ENCODE measurements around the gene AQP12A. TPM values are rescaled to one million over a fixed set of nuclear protein-coding genes. Genes with fewer than 3 reads are reported as not detected.
"Not testable (repeated sequence)": the region's sequence is repeated elsewhere in the genome, so short reads cannot be mapped to it uniquely, and the experiment has no call there.

AQP12A gene, protein sequence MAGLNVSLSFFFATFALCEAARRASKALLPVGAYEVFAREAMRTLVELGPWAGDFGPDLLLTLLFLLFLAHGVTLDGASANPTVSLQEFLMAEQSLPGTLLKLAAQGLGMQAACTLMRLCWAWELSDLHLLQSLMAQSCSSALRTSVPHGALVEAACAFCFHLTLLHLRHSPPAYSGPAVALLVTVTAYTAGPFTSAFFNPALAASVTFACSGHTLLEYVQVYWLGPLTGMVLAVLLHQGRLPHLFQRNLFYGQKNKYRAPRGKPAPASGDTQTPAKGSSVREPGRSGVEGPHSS
- total RNA-seq: not detected in 2 replicates

DNA sequence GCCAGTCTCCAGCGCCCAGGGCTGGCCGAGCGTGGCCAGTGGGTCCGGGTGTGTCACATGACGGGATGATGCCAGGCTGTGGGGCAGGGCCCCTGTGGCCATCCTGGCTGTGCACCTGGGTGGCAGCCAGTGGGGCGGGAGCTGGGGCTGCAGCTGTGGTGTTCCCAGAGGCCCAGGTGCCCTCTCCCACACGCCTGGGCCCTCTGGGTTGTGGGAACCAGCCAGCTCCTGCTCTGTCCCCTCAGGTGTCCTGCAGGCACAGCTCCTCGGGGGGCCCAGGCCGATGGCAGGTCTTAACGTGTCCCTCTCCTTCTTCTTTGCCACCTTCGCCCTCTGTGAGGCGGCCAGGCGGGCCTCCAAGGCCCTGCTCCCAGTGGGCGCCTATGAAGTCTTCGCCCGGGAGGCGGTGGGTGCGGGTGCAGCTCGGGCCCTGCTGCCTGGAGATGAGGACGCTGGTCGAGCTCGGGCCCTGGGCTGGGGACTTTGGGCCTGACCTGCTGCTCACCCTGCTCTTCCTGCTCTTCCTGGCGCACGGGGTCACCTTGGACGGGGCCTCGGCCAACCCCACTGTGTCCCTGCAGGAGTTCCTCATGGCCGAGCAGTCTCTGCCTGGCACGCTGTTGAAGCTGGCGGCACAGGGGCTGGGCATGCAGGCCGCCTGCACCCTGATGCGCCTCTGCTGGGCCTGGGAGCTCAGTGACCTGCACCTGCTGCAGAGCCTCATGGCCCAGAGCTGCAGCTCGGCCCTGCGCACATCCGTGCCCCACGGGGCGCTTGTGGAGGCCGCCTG, at the start of gene AQP12A:
Gene AQP12A (plus strand): TSS at position 236 of the 790 bp plus-strand sequence. CDS start 48 bp downstream, at position 284.
- intact Hi-C loops (cut with micrococcal nuclease): not testable (repeated sequence)

GRCh38 chr2:240642061-240642805, 49.4 kb upstream of the AQP12A start:
- intact Hi-C loops (cut with micrococcal nuclease): no loop called here

GRCh38 chr2:240642806-240643092, 48.9 kb upstream of the AQP12A start:
- intact Hi-C loops (cut with micrococcal nuclease): no loop called here

GRCh38 chr2:240643093-240643810, 48.4 kb upstream of the AQP12A start:
- intact Hi-C loops (cut with micrococcal nuclease): no loop called here

GRCh38 chr2:240643811-240644150, 47.9 kb upstream of the AQP12A start:
- intact Hi-C loops (cut with micrococcal nuclease): no loop called here

DNA sequence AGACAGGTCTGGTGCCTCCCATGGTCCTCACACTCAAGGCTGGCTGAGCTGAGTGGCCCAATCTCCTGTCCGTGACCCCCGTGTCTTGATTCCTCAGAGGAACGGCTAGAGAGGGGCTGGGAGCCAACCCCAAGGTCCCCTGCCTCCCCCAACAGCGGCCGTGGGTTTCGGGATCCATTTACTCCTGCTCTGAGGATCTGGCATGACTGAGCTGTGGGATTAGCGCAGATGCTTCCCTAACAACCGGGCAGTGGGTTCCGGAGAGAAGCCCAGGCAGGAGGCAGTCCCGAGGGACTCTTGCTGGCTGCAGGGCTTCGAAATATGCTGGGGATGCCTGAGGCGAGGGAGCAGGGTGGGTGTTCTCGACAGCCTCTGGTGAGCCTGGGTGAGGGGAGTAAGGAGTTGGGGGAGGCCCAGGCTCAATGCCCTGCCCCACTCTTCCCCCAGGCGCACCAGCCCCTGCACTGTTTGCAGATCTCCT, 47.5 kb upstream of the AQP12A start:
- intact Hi-C loops (cut with micrococcal nuclease): no loop called here

DNA sequence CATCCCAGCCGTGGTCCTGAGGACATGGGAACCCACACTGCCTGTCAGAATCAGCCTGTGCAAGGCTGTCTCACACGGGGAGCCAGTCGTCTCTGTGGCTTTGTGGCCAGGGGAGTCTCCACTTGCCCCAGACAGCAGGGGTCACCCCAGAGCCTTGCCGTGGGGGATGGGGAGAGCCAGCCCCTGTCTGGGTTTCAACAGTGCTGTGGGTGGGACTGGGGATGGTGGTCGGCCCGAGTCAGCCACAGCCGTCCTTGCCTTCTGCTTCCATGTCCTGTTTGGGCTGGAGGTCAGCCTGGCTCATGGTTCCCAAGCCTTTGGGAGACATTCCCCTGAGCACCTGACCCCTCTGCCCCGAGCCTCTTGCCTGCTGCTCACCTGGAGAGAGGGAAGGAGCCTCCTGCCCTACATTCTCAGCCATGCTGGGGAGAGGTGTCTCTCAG, 46.8 kb upstream of the AQP12A start:
- intact Hi-C loops (cut with micrococcal nuclease): no loop called here

DNA sequence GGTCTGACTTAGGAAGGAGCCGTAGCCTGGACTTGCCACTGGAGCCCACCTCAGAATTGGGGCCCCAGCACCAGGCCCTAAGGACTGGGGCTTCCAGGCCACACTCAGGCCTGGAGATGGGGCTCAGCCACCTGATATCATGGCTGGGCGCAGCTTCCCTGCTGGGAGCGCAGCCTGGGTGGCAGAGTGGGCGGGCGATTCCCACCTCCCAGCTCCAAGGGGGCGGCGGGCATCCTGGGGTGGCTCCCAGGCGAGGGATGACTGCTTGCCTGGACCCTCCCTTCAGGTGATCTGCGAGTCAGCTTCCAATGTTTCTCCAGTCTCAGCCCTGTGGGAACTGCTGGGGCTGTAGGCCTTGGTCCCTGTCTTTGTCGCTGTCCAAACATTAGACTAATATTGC, 46.3 kb upstream of the AQP12A start:
- intact Hi-C loops (cut with micrococcal nuclease): no loop called here

GRCh38 chr2:240645801-240646175, 45.9 kb upstream of the AQP12A start:
- intact Hi-C loops (cut with micrococcal nuclease): no loop called here

DNA sequence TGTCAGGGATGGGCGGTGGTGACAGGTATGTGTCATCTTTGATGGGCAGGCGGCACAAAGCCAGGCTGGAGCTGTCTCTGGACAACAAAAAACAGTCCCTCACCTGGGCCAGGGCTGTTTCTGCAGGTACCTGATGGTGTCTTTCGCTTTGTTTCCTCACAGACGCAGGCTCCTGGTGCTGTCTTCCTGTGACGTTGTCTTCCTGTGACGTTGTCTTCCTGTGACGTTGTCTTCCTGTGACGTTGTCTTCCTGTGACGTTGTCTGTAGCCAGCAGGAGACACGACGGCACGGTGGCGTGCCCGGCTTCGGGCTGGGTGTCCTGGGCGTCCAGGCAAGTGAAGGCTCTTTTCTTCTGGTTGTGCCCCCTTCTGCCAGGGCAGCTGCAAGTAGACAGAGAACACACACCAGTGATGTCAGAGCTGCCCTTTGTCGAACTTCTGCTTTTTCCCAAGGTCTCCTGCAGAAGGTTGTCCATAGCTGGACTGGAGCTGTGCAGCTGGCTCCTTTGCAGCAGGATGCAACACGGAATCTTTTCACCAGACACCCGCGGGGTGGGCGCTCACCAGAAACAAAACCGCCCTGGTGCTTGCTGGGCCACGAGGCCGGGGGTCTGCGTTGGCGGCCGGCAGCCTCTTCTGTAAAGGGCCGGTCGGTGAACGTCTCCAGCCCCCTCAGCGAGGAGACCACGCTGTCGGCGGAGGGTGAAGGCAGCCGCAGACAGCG, 45.3 kb upstream of the AQP12A start:
- intact Hi-C loops (cut with micrococcal nuclease): no loop called here

DNA sequence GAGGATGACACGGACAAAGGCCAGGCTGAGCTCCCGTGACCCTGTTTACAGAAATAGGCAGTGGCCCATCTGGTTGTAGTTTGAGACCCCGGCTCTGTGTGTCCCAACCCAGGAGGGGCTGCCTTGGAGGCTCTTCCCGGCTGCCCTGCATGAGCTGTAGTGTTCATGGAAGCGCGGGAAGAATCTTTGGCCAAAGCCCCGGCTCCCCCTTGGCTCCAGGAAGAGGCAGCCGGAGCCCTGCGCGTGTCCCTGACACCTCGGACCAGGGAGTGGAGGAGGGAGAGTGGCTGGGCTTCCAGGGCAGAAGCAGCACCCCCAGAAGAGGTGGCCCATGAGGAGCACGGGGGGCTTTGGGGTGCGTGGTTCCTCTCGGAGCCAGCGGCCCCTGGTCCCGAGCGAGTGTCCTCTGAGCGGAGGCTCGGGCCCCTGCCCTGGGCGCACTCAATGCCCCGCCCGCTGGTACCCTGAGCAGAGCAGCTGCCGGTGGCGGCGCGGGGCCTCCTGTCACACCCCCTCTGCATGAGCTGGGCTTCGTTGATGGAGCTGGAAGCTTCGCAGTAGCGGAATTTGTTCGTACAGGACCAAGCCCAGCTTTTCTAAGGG, 44.7 kb upstream of the AQP12A start:
- intact Hi-C loops (cut with micrococcal nuclease): no loop called here

DNA sequence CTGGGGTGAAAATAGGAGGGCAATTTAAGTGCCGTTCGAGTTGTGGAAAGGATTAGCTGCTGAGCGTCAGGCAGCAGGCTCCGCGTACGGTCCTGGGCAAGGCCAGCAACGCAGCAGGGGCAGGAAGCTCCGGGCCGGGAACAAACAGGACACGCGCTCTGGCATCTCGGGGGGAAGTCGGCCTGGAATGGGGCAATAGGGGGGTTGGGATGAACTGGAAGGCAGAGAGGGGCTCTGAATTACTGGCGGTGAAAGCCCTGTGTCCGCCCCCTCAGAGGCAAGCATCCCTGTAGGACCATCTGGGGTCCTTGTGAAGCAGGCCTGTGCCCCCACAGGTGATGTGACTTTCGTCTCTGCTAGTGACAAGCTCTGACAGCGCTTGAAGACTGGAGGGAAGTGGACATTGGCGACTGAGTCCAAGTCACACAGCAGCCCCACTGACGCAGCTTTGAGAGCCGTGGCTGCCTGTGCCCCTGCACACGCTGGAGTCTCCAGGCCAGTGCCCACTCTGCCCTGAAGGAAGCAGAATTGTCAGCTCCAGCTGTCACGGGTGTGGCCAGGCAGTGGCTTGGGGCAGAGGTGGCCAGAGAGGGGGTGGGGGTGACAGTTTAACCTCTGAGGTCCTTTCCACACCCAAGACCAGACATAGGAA, 44.0 kb upstream of the AQP12A start:
- intact Hi-C loops (cut with micrococcal nuclease): no loop called here

GRCh38 chr2:240648155-240648649, 43.5 kb upstream of the AQP12A start:
- intact Hi-C loops (cut with micrococcal nuclease): no loop called here

DNA sequence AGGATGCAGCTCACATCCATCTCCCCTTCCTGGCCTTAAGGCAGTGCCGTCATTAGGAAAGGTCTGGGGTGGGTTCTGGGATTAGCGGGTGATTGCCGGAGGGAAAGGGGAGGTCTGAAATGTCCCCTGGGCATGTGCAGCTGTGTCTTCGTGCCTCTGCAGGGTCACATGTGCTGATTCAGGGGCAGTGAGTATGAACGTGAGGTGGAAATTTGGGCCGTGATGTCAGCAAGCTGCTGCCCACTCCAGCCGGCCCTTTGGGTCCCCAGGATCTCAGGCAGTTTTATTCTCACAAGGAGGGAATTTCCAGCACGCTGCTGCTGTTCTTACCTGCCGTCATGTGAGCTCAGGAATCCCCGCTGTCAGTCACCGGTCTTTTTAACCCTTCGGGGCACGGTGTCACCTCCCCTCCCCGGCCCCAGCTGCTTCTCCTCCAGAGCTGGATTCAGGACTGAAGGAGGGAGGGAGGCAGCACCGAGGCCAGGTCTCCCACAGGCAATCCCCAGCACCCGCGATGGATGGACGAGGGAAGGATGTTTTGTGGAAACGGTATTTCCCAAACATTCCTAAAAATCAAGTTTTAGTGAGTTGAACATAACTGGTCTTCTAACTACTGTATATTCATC, 42.9 kb upstream of the AQP12A start:
- intact Hi-C loops (cut with micrococcal nuclease): no loop called here

GRCh38 chr2:240649331-240649730, 42.3 kb upstream of the AQP12A start:
- intact Hi-C loops (cut with micrococcal nuclease): no loop called here

GRCh38 chr2:240650254-240650965, 41.3 kb upstream of the AQP12A start:
- intact Hi-C loops (cut with micrococcal nuclease): no loop called here

- intact Hi-C loops (cut with micrococcal nuclease): no loop called here
These were observed 40.5 kb upstream of the AQP12A start for GRCh38 chr2:240651185-240651584.

Data from T-helper 2 cell treated with Interferon-gamma antibody and Interleukin-4, amounts not matched to agents 100 ng/mL and 5 ng/mL, for 36 hours (primary cell).